Stimulated activated naive CD8-positive, alpha-beta T cell treated with anti-CD3 and anti-CD28 coated beads, Interleukin-15, Interleukin-2, amounts not matched to agents 100 U/mL and 50 U/mL, for 24 hours (primary cell): Measurements from ENCODE around the gene DCT.
"Not testable (repeated sequence)": the region's sequence is repeated elsewhere in the genome, so short reads cannot be mapped to it uniquely, and the experiment has no call there.

Source experiments
- ATAC-seq: fragments of 150-1000 bp; cut with Tn5 transposase; one replicate; pipeline ENCODE4 v1.10.0; 2021
- DNase-seq: peaks from one replicate; pipeline ENCODE4 v3.0.0; 2021

The DCT gene

GRCh38 chr13:94479616-94480015 lies at the start of gene DCT:
Gene DCT, minus strand, starts transcription at chr13:94479682. Its CDS starts 427 bp downstream, at chr13:94479255.
- no peak for DNase-seq
- ATAC-seq = no peak

- ATAC-seq, DNase-seq: not testable (repeated sequence)
These were observed 47.5 kb upstream of the DCT start for GRCh38 chr13:94526956-94527355.

- DNase-seq (no peak), ATAC-seq (no peak)
These were observed 46.3 kb upstream of the DCT start for GRCh38 chr13:94525781-94526180.

GRCh38 chr13:94524407-94524806 lies 44.9 kb upstream of the DCT start:
- no peak for ATAC-seq
- DNase-seq = no peak

GRCh38 chr13:94520001-94520400 lies 40.5 kb upstream of the DCT start:
- ATAC-seq (no peak), DNase-seq (no peak)

GRCh38 chr13:94516456-94516855 lies 37.0 kb upstream of the DCT start:
- no peak for ATAC-seq

GRCh38 chr13:94515911-94516310 lies 36.4 kb upstream of the DCT start:
- ATAC-seq (no peak), DNase-seq (no peak)

More at GRCh38 chr13:94516456-94516855, 37.0 kb upstream of the DCT start:
- DNase-seq = no peak

GRCh38 chr13:94515374-94515773 lies 35.9 kb upstream of the DCT start:
- ATAC-seq (no peak), DNase-seq (no peak)

GRCh38 chr13:94513026-94513425 lies 33.5 kb upstream of the DCT start:
- DNase-seq = no peak
- no peak for ATAC-seq

GRCh38 chr13:94505730-94506129 lies 26.2 kb upstream of the DCT start:
- no peak for DNase-seq
- no peak for ATAC-seq

GRCh38 chr13:94503851-94504250 lies 24.4 kb upstream of the DCT start:
- DNase-seq (no peak), ATAC-seq (no peak)

GRCh38 chr13:94498831-94499230 lies 19.3 kb upstream of the DCT start:
- ATAC-seq, DNase-seq: not testable (repeated sequence)

GRCh38 chr13:94495806-94496205 lies 16.3 kb upstream of the DCT start:
- no peak for DNase-seq
- no peak for ATAC-seq

- no peak for DNase-seq
These were observed 14.5 kb upstream of the DCT start for GRCh38 chr13:94494026-94494425.

GRCh38 chr13:94487043-94487442 lies 7.6 kb upstream of the DCT start:
- ATAC-seq = no peak

More at GRCh38 chr13:94494026-94494425, 14.5 kb upstream of the DCT start:
- ATAC-seq = no peak

GRCh38 chr13:94483970-94484369 lies 4.5 kb upstream of the DCT start:
- DNase-seq (no peak), ATAC-seq (no peak)

More at GRCh38 chr13:94487043-94487442, 7.6 kb upstream of the DCT start:
- DNase-seq = no peak

GRCh38 chr13:94481941-94482340 lies 2.5 kb upstream of the DCT start:
- no peak for DNase-seq
- ATAC-seq = no peak

- DNase-seq (no peak), ATAC-seq (peak; percentile 87)
These were observed 1.2 kb upstream of the DCT start for GRCh38 chr13:94480672-94481145.

GRCh38 chr13:94478913-94479312 lies 569 bp downstream of the DCT start:
- DNase-seq (no peak), ATAC-seq (no peak)

GRCh38 chr13:94470126-94470525 lies 9.4 kb downstream of the DCT start:
- ATAC-seq (no peak), DNase-seq (no peak)

GRCh38 chr13:94464771-94465170 lies 14.7 kb downstream of the DCT start:
- ATAC-seq = peak; percentile 60
- peak; percentile 23 for DNase-seq

GRCh38 chr13:94462670-94463069 lies 16.8 kb downstream of the DCT start:
- no peak for ATAC-seq
- no peak for DNase-seq

GRCh38 chr13:94459116-94459515 lies 20.4 kb downstream of the DCT start:
- no peak for DNase-seq
- ATAC-seq = no peak

GRCh38 chr13:94455414-94455813 lies 24.1 kb downstream of the DCT start:
- DNase-seq (no peak), ATAC-seq (no peak)

- ATAC-seq (peak; percentile 77), DNase-seq (no peak)
These were observed 24.6 kb downstream of the DCT start for GRCh38 chr13:94454906-94455305.
